GM12878 (cell line): ENCODE results near the gene NLE1. TPM values are rescaled to one million over a fixed set of nuclear protein-coding genes. Genes with fewer than 3 reads are reported as not detected.
A peak's percentile ranks its signal among the peaks of the same experiment; 100 is the strongest.

ENCODE experiments used
- ATAC-seq: fragments of 200-7000 bp; cut with Tn5 transposase; 3 replicates; pipeline ENCODE4 v1.9.1; 2020; ENCODE audit warnings: mild to moderate bottlenecking, moderate library complexity
- BruUV-seq: library from RNA; stranded (reverse); fragments of 400-500 nt; replicated peaks from 2 replicates; lab custom pipeline; 2021; lab: Mats Ljungman, UMichigan
- CTCF ChIA-PET: fragments of 300-600 bp; sonication (Branson Sonifier 250); formaldehyde crosslinking; extraction: SDS; loops from one replicate; lab custom pipeline; 2021; ENCODE audit warnings: inconsistent platforms; lab: Yijun Ruan, JAX
- POLR2A ChIA-PET: fragments of 350-600 bp; formaldehyde crosslinking; extraction: SDS; loops from one replicate; lab custom pipeline; 2021; ENCODE audit warnings: inconsistent platforms; lab: Charles Lee
- RAD21 ChIA-PET: fragments of 300-600 bp; sonication (Branson Sonifier 250); formaldehyde crosslinking; loops from one replicate; lab custom pipeline; 2023; ENCODE audit warnings: antibody characterized with exemption; ENCODE audit not compliant: unreplicated experiment; lab: Charles Lee
- SMC1A ChIA-PET: fragments of 300-600 bp; sonication (Branson Sonifier 250); formaldehyde crosslinking; loops from one replicate; lab custom pipeline; 2023; ENCODE audit not compliant: unreplicated experiment, uncharacterized antibody; lab: Charles Lee
- DNase-seq: peaks from one replicate; pipeline ENCODE4 v3.0.0-alpha.2; 2011; ENCODE audit warnings: low read depth, low spot score
- FAIRE-seq: peaks from 3 replicates; lab custom pipeline; 2011; peaks lifted over from hg19 to GRCh38; lab: Jason Lieb, UNC
- H2AFZ ChIP-seq: 2 replicates; pipeline ENCODE4 v1.6.0; 2011; ENCODE audit warnings: low read depth, low read length, control low read depth; ENCODE audit not compliant: control insufficient read depth
- H3K27ac ChIP-seq: 2 replicates; pipeline ENCODE4 v1.5.1; 2011; ENCODE audit warnings: control low read depth; ENCODE audit not compliant: control insufficient read depth, insufficient read depth
- H3K27me3 ChIP-seq, 2 experiments: replicated peaks in 1 of 2; 2 replicates each; pipeline versions ENCODE4 v1.6.0 to v1.6.1; 2011; ENCODE audit warnings: low read length in 1 of 2; ENCODE audit not compliant: control insufficient read depth in 2 of 2, insufficient read depth in 2 of 2
- H3K36me3 ChIP-seq, 2 experiments: 2 replicates each; pipeline ENCODE4 v1.5.1; 2011; ENCODE audit warnings: low read length in 1 of 2; ENCODE audit not compliant: control insufficient read depth in 2 of 2, insufficient read depth in 2 of 2
- H3K4me1 ChIP-seq: 2 replicates; pipeline ENCODE4 v1.6.1; 2011; ENCODE audit warnings: mild to moderate bottlenecking, low read length, moderate library complexity, mixed read lengths; ENCODE audit not compliant: control insufficient read depth, insufficient read depth
- H3K4me2 ChIP-seq: 2 replicates; pipeline ENCODE4 v1.6.0; 2011; ENCODE audit warnings: control low read depth; ENCODE audit not compliant: control insufficient read depth, insufficient read depth
- H3K4me3 ChIP-seq: fragments of 200-600 bp; sonication (generic); 2 replicates; pipeline ENCODE4 v1.5.1; 2016
- H3K79me2 ChIP-seq: 2 replicates; pipeline ENCODE4 v1.6.0; 2011; ENCODE audit warnings: low read length; ENCODE audit not compliant: control insufficient read depth, insufficient read depth
- H3K9ac ChIP-seq: 2 replicates; pipeline ENCODE4 v1.8.0; 2011; ENCODE audit warnings: low read length, control low read depth, mixed read lengths; ENCODE audit not compliant: control insufficient read depth, insufficient read depth
- H3K9me3 ChIP-seq: replicated peaks from 3 replicates; pipeline ENCODE4 v1.5.1; 2011; ENCODE audit warnings: mild to moderate bottlenecking, low read length; ENCODE audit not compliant: control insufficient read depth, insufficient read depth
- H4K20me1 ChIP-seq: 2 replicates; pipeline ENCODE4 v1.6.0; 2011; ENCODE audit not compliant: control insufficient read depth, insufficient read depth
- BHLHE40 ChIP-seq, 2 experiments: fragments of 450-650 bp in 1 of 2; IDR thresholded peaks; 2 replicates each; pipeline ENCODE4 v1.6.1; 2011 to 2017; ENCODE audit warnings: low read depth in 2 of 2, borderline replicate concordance in 1 of 2, improper control_type of control experiment in 1 of 2, low read length in 1 of 2, mild to moderate bottlenecking in 1 of 2
- DPF2 ChIP-seq: fragments of 450-650 bp; IDR thresholded peaks from 2 replicates; pipeline ENCODE4 v1.6.1; 2017; ENCODE audit warnings: mild to moderate bottlenecking
- E2F4 ChIP-seq: IDR thresholded peaks from 2 replicates; pipeline ENCODE4 v1.6.1; 2012; ENCODE audit warnings: low read depth, low read length, improper control_type of control experiment
- EP300 ChIP-seq, 2 experiments: fragments of 150-350 bp in 1 of 2; IDR thresholded peaks; 2 replicates each; pipeline ENCODE4 v1.6.1; 2011 to 2012; ENCODE audit warnings: low read depth in 2 of 2, low read length in 2 of 2, borderline replicate concordance in 1 of 2, improper control_type of control experiment in 1 of 2, inconsistent platforms in 1 of 2; ENCODE audit not compliant: control insufficient read depth in 1 of 2
- GATAD2B ChIP-seq: fragments of 450-650 bp; conservative IDR thresholded peaks from 2 replicates; pipeline ENCODE4 v1.6.1; 2017; ENCODE audit warnings: low read depth, mild to moderate bottlenecking, moderate library complexity
- MYC ChIP-seq: IDR thresholded peaks from 2 replicates; pipeline ENCODE4 v1.6.1; 2011; ENCODE audit warnings: mild to moderate bottlenecking, low read length, moderate library complexity, inconsistent platforms; ENCODE audit not compliant: insufficient read depth, insufficient replicate concordance, insufficient read length, severe bottlenecking
- RAD51 ChIP-seq: fragments of 450-650 bp; IDR thresholded peaks from 2 replicates; pipeline ENCODE4 v1.6.1; 2016; ENCODE audit warnings: moderate library complexity, mild to moderate bottlenecking, inconsistent platforms
- SIX5 ChIP-seq: IDR thresholded peaks from 2 replicates; pipeline ENCODE4 v1.6.1; 2011; ENCODE audit warnings: mild to moderate bottlenecking, low read depth, low read length, moderate library complexity; ENCODE audit not compliant: severe bottlenecking
- SMARCA5 ChIP-seq: fragments of 450-650 bp; IDR thresholded peaks from 2 replicates; pipeline ENCODE4 v1.6.1; 2017; ENCODE audit warnings: mild to moderate bottlenecking
- STAT1 ChIP-seq: fragments of 450-650 bp; conservative IDR thresholded peaks from 2 replicates; pipeline ENCODE4 v1.6.1; 2014; ENCODE audit warnings: antibody characterized with exemption, mild to moderate bottlenecking
- YY1 ChIP-seq: IDR thresholded peaks from 2 replicates; pipeline ENCODE4 v1.6.1; 2011; ENCODE audit warnings: low read depth, mild to moderate bottlenecking, low read length
- whole genome bisulfite sequencing: methylation state at CpG from one replicate; pipeline ENCODE4 v1.1.6; 2016; ENCODE audit warnings: low lambda C conversion rate; ENCODE audit not compliant: insufficient replicate concordance, insufficient coverage; ENCODE audit errors: missing lambda C conversion rate; 5-methylcytosine and 5-hydroxymethylcytosine counted together
- in situ Hi-C: fragments of 300-500 bp; cut with MboI; formaldehyde crosslinking; loops from 9 replicates; pipeline ENCODE4 v1.14.3; 2018; ENCODE audit warnings: mixed read lengths
- intact Hi-C: fragments of 100-400 bp; cut with micrococcal nuclease; formaldehyde crosslinking; loops from one replicate; pipeline ENCODE4 v1.14.2; 2022; ENCODE audit not compliant: unreplicated experiment
- polyA plus RNA-seq, 11 experiments: library from polyadenylated mRNA; depleted of rRNA in 4 of 11; unstranded in 6 of 11; stranded (reverse) in 5 of 11; fragments of >200 nt; fragmentation: Nextera tagmentation in 4 of 11; fragmentation: Illumina TruSeq in 1 of 11; extraction: Ambion mirVana in 4 of 11; extraction: Trizol in 1 of 11; gene quantifications; 1 replicate in 1 of 11; 2 replicates in 10 of 11; pipeline versions ENCODE4 v1.2.1 to v1.2.3, GENCODE V29; 2011 to 2016; ENCODE audit warnings: inconsistent platforms in 2 of 11, missing spikeins in 2 of 11, low read depth in 1 of 11
- total RNA-seq, 4 experiments: library from RNA; depleted of rRNA in 3 of 4; stranded (reverse); fragments of >200 nt in 3 of 4; fragmentation: Illumina TruSeq in 1 of 4; extraction: Trizol in 1 of 4; gene quantifications; 2 replicates each; pipeline versions ENCODE4 v1.2.1 to v1.2.3, GENCODE V29; 2013 to 2021
- TF ChIP-seq, protein P1 (sequence below): IDR thresholded peaks from 2 replicates; pipeline ENCODE4 v1.6.1; 2012; ENCODE audit warnings: low read depth, low read length, improper control_type of control experiment

Gene NLE1
- total and polyA plus RNA-seq, 10 of the 15 experiments (the other 5 are each of a cell fraction or from before 2014, with no cell fraction given): 2.4 to 33.5 (median 17.6) TPM

DNA sequence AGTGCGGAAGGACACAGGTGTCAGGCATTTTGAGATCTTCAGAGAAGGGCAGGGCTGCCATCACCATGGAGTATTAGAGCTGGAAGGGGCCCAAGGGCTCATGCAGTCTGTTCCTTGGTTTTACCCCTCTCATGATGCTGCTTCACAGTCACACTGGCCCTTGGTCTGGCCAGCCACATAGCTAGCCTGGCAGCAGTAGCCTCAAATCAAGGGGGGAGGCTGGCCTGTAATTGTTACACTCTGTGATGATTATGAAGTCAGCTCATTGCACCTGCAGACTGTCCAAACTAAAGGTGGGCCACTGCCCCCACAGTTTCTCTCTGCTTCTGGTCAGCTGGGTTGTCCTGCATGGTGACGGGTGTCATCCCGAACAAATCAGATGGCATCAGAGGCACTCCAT, 20.8 kb downstream of the NLE1 start, which contains the start of gene FNDC8:
Gene FNDC8 (plus strand): TSS at position 301 of the 400 bp plus-strand sequence. CDS start 79 bp downstream, at position 380.
- no peak for ATAC-seq
- H3K9me3 ChIP-seq: no peaks in the 10 kb centered on the region
- TF ChIP-seq EP300 (IDR thresholded peaks at IDR 0.05; ENCODE audit: borderline replicate concordance in 1 of 2, control insufficient read depth in 1 of 2, low read depth in 2 of 2, low read length in 2 of 2): no peak
- peaks cover 23% of the 10 kb centered on the region for H3K79me2 ChIP-seq
- POLR2A ChIA-PET: no interaction called here
- BruUV-seq: no TSS peak
- H4K20me1 ChIP-seq: no peaks in the 10 kb centered on the region
- FAIRE-seq: no peak
- H3K36me3 ChIP-seq: no peaks in the 10 kb centered on the region
- CTCF ChIA-PET: interaction anchor here (0.8 to 6.9 kb wide), 5 partner anchors 31 to 701 kb away, joined by 3 to 149 read pairs (median 30); no protein-coding TSS in a partner anchor
- DNase-seq: no peak
- no peak within 1 kb of the TSS for H3K4me3 ChIP-seq
- no peak within 1 kb of the TSS for H3K9ac ChIP-seq
- H3K4me2 ChIP-seq: no peak within 1 kb of the TSS
- intact Hi-C loops (no loop called here), in situ Hi-C loops (loop anchor here (5.0 to 25.0 kb wide), 2 partner anchors 579 to 909 kb away; no protein-coding TSS in a partner anchor)
- SMC1A ChIA-PET: interaction anchor here (8.3 kb wide), 1 partner anchor 122 kb away, joined by 101 read pairs; no protein-coding TSS in a partner anchor
- H3K27ac ChIP-seq: no peak within 1 kb of the TSS
- RAD21 ChIA-PET: interaction anchor here (1.1 to 3.7 kb wide), 3 partner anchors 578 to 702 kb away, joined by 5 to 31 read pairs (median 5); no protein-coding TSS in a partner anchor
- H3K4me1 ChIP-seq: no peaks in the 10 kb centered on the region; the same call in 1 of the 2 replicates
- 100% methylated on average over 3 of the region's 3 CpGs for WGBS
- no peaks in the 10 kb centered on the region for H3K27me3 ChIP-seq
- H2AFZ ChIP-seq: no peak within 1 kb of the TSS

DNA sequence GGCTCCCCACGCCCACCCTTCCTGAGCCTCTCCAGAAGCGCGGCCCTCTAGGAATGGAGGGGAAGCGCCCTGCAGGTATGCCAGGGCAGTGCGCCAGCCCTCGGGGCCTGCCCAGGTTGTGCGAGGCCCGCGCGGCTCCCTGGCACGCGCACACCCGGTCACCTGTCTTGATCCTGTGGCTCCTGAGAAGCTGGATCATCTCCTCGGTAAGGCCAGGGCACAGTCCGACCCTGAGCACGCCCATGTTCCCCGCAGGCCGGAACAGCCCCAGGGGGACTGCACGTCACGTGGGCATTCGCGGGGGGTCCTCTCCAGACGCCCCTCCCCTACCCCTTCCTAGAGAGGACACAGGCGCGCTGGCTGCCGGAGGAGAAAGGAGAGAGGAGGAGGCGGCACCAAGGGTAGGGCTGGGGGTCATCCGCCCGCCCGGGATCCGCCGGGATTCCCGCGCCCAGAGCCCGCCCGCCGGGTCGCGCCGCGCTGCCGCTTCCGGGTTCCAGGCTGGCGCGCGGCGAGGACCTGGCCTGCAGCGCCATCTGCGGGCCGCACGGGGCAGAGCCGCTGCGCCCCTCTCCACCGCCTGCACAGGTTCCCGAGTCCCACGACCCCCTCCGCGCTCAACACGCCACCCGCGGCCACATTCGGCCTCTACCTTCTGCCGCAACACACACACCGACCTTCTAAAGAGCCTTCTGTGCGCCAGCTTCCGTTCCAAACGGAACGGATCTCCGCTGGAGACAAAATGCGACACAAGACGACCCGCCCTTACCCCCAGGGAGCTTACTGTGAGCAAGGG, 22.5 kb downstream of the NLE1 start, which contains the start of gene RAD51D:
Gene RAD51D (minus strand): TSS at position 491 of the 796 bp plus-strand sequence. CDS start 247 bp downstream, at position 244.
- peak within 1 kb of the TSS; percentile 88 for H3K4me3 ChIP-seq
- TF ChIP-seq YY1 (peak; percentile 74), DPF2 (peak; percentile 87), SMARCA5 (peak; percentile 95), GATAD2B (peak; percentile 99), MYC (peak; percentile 63), RAD51 (peak; percentile 90), STAT1 (peak; percentile 70; the same call in 1 of the 2 replicates), SIX5 (no peak), BHLHE40 (IDR thresholded peaks at IDR 0.05; ENCODE audit: borderline replicate concordance in 1 of 2, low read depth in 2 of 2, low read length in 1 of 2) (peak in 1 of 2 experiments; percentile 89; a peak in 3 of 4 replicates), E2F4 (peak; percentile 66; the same call in 1 of the 2 replicates)
- TF ChIP-seq, protein P1, sequence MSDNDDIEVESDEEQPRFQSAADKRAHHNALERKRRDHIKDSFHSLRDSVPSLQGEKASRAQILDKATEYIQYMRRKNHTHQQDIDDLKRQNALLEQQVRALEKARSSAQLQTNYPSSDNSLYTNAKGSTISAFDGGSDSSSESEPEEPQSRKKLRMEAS: peak; percentile 86

More for the DNA sequence above, 22.5 kb downstream of the NLE1 start, which contains the start of gene RAD51D:
- peak; percentile 33 for DNase-seq
- no TSS peak for BruUV-seq
- ChIA-PET RAD21 (interaction anchor here (0.6 to 4.2 kb wide), 28 partner anchors 10 to 1098 kb away, joined by 3 to 34 read pairs (median 4); partner anchors contain the start of genes LIG3 and RFFL), CTCF (interaction anchor here (0.6 to 6.9 kb wide), 52 partner anchors 8 to 919 kb away, joined by 3 to 149 read pairs (median 4); partner anchors contain the start of genes CCT6B, NLE1, RFFL and ZNF830), SMC1A (interaction anchor here (0.6 to 8.3 kb wide), 28 partner anchors 8 to 583 kb away, joined by 3 to 101 read pairs (median 5); partner anchors contain the start of gene RFFL), POLR2A (interaction anchor here (0.7 to 2.2 kb wide), 4 partner anchors 38 to 139 kb away, joined by 3 to 7 read pairs (median 3); partner anchors contain the start of gene LIG3)
- Histone ChIP-seq H3K27me3 (no peaks in the 10 kb centered on the region), H3K4me2 (peak within 1 kb of the TSS; percentile 98), H3K9ac (peak within 1 kb of the TSS; percentile 94), H3K9me3 (no peaks in the 10 kb centered on the region), H3K27ac (peak within 1 kb of the TSS; percentile 84), H3K79me2 (peaks cover 23% of the 10 kb centered on the region), H3K4me1 (no peaks in the 10 kb centered on the region; the same call in 1 of the 2 replicates), H2AFZ (peak within 1 kb of the TSS; percentile 97), H3K36me3 (no peaks in the 10 kb centered on the region), H4K20me1 (no peaks in the 10 kb centered on the region)
- peak; percentile 27 for FAIRE-seq
- WGBS: under 1% methylated on average over 52 of the region's 72 CpGs
- ATAC-seq: peak; percentile 90
- intact Hi-C loops: loop anchor here (1.0 to 5.0 kb wide), 5 partner anchors 31 to 699 kb away; partner anchors contain the start of genes LIG3 and RFFL
- in situ Hi-C loops: loop anchor here (5.0 to 25.0 kb wide), 4 partner anchors 122 to 907 kb away; no protein-coding TSS in a partner anchor
